ENCODE measurements around the gene HMX3.

HMX3 gene

GRCh38 chr10:123134343-123134914, 1.3 kb upstream of the HMX3 start:
- DNase-seq (ENCODE audit: low read depth), result no peak

- no peak for DNase-seq (ENCODE audit: low read depth)
Measured at GRCh38 chr10:123134915-123135414, 805 bp upstream of the HMX3 start.

GRCh38 chr10:123136221-123136805, 543 bp downstream of the HMX3 start:
- no peak for DNase-seq (ENCODE audit: low read depth)

GRCh38 chr10:123136806-123137642, 1.3 kb downstream of the HMX3 start:
- no peak for DNase-seq (ENCODE audit: low read depth)

- DNase-seq (ENCODE audit: low read depth), result no peak
Measured at GRCh38 chr10:123139165-123139520, 3.4 kb downstream of the HMX3 start.

- no peak for DNase-seq (ENCODE audit: low read depth)
Measured at GRCh38 chr10:123139521-123140163, 3.9 kb downstream of the HMX3 start.

DNA sequence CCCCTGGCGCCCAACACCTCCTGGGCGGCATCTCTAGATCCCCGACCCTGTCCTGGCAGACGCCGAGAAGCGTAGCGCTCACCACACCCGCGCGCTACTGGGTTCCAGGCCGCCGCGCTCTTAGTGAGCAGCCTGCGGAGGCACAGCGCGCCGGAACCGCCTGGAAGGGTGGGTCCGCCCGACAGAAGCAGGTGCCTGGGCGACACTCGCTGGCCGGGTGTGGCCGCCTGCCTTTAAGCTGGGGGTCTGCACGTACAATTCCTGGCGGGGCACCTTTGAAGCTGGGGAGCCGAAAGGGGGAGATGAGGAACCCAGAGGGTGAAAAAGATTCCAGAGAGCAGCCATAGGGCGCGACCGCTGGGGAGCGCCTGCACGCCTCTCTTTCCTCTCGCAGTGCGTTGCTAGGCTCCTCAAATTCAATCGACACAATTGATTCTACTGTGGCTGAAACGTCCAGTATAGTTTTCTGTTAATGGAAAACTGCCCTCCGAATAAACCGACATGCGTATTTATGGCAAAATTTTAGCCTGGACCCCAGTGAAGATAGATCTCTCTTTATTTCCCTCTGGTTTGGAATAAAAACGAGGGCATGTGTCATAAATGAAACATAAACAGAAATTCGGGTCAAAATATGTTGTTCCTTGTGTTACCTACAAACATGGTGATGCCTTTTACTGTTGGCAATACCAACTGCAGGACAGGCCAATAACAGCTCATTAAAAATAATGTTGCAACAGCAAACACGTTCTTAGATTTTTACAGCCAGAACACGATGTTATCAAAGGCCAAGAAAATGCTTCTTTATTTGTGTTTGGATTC, 4.6 kb downstream of the HMX3 start:
- no peak for DNase-seq (ENCODE audit: low read depth)

DNA sequence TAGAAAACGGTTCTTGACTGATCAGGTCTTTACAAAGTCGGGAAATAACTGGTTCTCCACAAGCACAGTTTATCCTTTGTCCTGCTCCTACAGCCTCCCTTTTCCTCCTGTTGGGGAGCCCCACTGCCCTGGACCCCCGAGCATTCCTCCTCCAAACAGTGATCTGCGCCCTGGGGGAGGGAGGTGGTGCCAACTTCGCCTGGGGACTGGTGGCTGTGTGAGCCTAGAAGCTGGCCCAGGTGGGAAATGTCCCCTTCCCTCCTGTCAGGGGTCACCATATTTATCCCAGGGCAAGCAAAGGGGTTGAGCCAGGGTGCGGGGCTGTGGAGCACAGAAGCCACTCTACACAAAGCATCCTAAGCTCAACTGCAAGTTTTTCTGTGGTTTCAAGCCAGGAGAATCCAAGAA, 5.2 kb downstream of the HMX3 start:
- DNase-seq (ENCODE audit: low read depth), result no peak

- DNase-seq (ENCODE audit: low read depth), result no peak
Measured at GRCh38 chr10:123141791-123142700, 6.3 kb downstream of the HMX3 start.

DNA sequence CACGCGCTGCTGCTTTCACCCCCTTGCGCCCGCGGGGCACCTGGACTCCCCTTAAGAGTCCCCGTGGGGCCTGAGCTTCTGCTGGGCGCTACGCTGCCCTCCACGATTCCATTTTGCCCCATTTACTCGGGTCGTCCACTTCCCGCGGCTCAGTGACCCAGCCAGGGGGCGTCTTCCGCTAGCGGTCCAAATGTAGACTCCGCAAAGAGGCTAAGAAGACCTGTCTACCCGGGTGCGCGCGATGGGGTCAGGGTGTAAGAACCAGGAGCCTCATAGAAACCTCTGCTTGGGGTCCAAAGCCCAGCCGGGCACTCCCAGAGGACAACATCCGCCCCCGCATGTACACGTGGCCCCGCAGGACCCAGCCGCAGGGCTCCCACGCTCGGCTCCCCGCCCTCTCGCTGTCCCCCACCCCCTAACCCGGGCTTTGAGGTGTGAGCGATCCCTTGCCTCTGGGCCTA, 7.0 kb downstream of the HMX3 start:
- no peak for DNase-seq (ENCODE audit: low read depth)

DNA sequence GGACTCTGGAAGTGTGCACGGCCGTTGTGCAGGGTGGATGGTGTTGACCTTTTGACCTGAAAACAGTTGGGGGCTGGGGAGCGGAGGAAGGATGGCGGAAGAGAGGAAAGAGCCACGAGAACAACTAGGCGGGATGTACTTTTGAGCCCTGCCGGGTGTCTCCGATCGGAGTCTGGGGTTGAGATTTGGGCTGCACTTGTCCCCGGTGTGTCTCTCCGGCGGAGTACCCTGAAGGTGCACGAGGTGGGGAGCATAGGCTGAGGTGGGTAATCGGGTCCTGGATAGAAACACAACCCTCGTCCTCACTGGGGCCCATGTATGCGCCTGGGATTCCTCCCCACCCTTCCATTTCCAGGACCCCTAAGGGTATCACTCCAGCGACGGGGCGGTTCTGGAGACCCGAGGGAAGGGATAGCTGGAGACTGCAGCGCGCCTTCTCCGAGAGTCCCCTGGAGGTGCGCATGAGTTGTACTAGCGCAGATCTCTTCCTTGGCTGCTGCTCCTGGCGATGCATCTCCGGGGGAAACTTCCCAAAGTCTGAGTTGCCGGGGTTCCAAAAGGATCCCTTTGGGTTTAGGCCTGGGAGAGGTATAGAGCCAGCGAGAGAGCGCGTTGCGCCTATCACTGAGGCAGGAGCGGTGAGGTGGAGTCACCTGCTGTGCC, 7.5 kb downstream of the HMX3 start:
- DNase-seq (ENCODE audit: low read depth), result no peak

GRCh38 chr10:123143825-123144168, 8.0 kb downstream of the HMX3 start:
- DNase-seq (ENCODE audit: low read depth), result no peak

DNA sequence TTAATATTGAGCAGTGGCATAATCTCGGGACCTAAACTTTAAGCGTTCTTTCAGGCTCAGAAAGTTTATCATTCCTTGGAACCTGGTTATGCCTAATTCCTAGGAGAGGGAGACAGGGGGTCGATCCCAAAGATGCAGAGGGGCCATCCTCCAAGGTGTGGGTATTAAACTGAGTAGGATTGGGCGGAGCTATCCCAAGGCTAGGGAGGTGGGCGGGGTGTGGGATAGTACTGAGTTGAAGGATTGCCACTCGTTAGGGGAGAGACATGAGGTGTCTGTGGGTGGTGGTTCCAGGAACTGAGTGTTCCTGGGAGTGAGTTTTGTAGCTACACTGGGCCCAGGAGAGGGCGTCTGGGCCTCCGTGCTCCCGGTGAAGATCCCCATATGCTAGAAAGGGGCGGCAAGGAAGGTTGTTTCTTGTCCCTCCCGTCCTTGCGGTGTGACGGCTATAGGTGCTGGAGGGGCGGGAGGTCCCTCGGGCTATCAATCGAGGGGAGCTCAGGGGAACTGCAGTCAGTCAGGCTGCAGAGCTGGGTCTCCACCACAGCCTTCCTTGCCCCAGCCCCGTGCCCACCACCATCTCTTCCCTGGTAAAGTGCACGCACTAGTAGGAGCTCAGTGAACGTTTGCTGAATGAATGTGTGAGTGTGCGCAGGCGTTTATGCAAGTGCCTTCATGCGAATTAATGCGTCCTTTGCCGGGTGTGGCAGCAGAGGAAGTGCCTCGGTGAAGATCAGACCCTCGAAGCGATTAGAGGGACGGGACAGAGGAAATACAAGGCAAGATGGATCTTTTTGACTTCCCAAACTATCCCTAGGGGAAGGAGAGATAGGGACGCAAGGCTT, 9.1 kb downstream of the HMX3 start:
- DNase-seq (ENCODE audit: low read depth), result no peak

- DNase-seq (ENCODE audit: low read depth), result no peak
Measured at GRCh38 chr10:123145542-123146012, 9.8 kb downstream of the HMX3 start.

DNA sequence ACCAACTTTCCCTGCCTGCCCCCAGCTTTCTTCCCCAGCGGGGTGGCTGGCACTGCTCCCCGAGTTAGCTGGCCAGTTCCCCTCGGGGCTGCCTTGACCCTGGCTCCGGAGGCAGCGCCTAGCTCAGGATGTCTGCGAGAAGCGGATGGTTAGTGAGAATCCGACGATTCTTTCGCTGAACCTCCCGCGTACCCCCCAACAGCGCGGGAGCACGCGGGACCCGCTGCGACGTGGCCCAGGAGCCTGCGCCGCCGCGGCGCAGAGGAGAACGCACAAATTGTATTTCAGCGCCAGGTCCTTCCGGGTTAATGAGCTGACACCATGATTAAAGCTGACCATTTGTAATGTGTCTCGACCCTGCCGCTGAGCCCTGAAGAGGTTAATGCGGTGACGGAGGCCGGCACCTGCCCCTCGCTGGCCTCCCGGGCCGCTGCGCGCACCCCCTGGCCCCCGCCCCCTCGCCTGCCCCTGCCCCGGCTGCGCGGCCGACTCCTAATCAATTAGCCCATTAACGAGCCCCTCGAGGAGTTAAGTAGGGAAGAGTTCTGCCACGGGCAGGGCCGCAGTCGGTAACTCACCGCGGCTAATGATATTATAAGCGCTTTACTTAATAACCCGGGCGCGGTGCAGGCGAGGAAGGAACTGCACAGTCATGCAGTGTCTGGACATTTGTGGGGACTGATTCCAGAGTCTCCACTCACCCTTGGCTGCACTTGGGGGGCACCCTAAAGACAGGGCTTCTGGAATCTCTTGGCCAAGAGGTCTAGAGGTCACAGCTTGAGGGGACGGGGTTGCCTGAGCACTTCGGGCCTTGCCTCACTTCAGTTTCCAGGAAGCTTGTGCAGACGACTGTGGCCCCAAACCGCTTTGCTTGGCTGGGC, 10.5 kb downstream of the HMX3 start:
- no peak for DNase-seq (ENCODE audit: low read depth)

- DNase-seq (ENCODE audit: low read depth), result no peak
Measured at GRCh38 chr10:123146894-123147634, 11.3 kb downstream of the HMX3 start.

- no peak for DNase-seq (ENCODE audit: low read depth)
Measured at GRCh38 chr10:123147635-123148413, 12.1 kb downstream of the HMX3 start, which contains the start of gene HMX2. Gene HMX2, plus strand, starts transcription at chr10:123148136. Its CDS starts 243 bp downstream, at chr10:123148379.
